K562 (cell line): Measurements from ENCODE around the gene MAP1S. TPM values are rescaled to one million over a fixed set of nuclear protein-coding genes. Genes with fewer than 3 reads are reported as not detected.
A peak's percentile ranks its signal among the peaks of the same experiment; 100 is the strongest.

ENCODE experiments used
- ATF7 ChIP-seq: fragments of 450-650 bp; IDR thresholded peaks from 2 replicates; pipeline ENCODE4 v1.7.1; 2014; ENCODE audit warnings: mild to moderate bottlenecking, moderate library complexity
- CBX5 ChIP-seq: IDR thresholded peaks from 2 replicates; pipeline ENCODE4 v1.6.1; 2014; ENCODE audit warnings: low read depth, borderline replicate concordance
- FOSL1 ChIP-seq: fragments of 200-800 bp; sonication (Bioruptor generic); conservative IDR thresholded peaks from 2 replicates; pipeline ENCODE4 v1.6.1; 2016; ENCODE audit warnings: missing genetic modification characterization, missing compliant biosample characterization
- HDAC3 ChIP-seq: fragments of 450-650 bp; IDR thresholded peaks from 2 replicates; pipeline ENCODE4 v1.6.1; 2018; ENCODE audit warnings: borderline replicate concordance, mild to moderate bottlenecking, moderate library complexity; ENCODE audit not compliant: partially characterized antibody
- ILK ChIP-seq: fragments of 450-650 bp; IDR thresholded peaks from 2 replicates; pipeline ENCODE4 v1.6.1; 2016; ENCODE audit warnings: missing genetic modification characterization, low read depth, mild to moderate bottlenecking, missing compliant biosample characterization, moderate library complexity, borderline replicate concordance
- KDM5B ChIP-seq: fragments of 200-600 bp; sonication (generic); IDR thresholded peaks from 2 replicates; pipeline ENCODE4 v1.6.1; 2012; ENCODE audit warnings: low read depth, mild to moderate bottlenecking, moderate library complexity, low read length, control low read depth, inconsistent platforms; ENCODE audit not compliant: insufficient replicate concordance
- MTF1 ChIP-seq: fragments of 250-450 bp; sonication (Bioruptor Pico); IDR thresholded peaks from 2 replicates; pipeline ENCODE4 v1.9.0; 2021; ENCODE audit warnings: moderate library complexity, mild to moderate bottlenecking, inconsistent platforms, borderline replicate concordance
- PCBP2 ChIP-seq: fragments of 200-400 bp; formaldehyde crosslinking; IDR thresholded peaks from 2 replicates; pipeline ENCODE4 v1.6.1; 2018; ENCODE audit warnings: low read length, low read depth, mild to moderate bottlenecking, moderate library complexity; ENCODE audit not compliant: poor library complexity, severe bottlenecking
- PTBP1 ChIP-seq: fragments of 200-400 bp; formaldehyde crosslinking; IDR thresholded peaks from 2 replicates; pipeline ENCODE4 v1.6.1; 2017; ENCODE audit warnings: low read depth, low read length
- SOX6 ChIP-seq: fragments of 450-650 bp; IDR thresholded peaks from 2 replicates; pipeline ENCODE4 v1.6.1; 2014; ENCODE audit warnings: mild to moderate bottlenecking
- STAT6 ChIP-seq: sonication (generic); formaldehyde crosslinking; IDR thresholded peaks from 2 replicates; pipeline ENCODE4 v1.8.1; 2023; ENCODE audit warnings: mild to moderate bottlenecking, missing genetic modification reagents
- TRIM28 ChIP-seq: fragments of 450-650 bp; IDR thresholded peaks from 2 replicates; pipeline ENCODE4 v1.6.1; 2017
- ZNF224 ChIP-seq: sonication (generic); formaldehyde crosslinking; IDR thresholded peaks from 2 replicates; pipeline ENCODE4 v1.8.0; 2022; ENCODE audit warnings: mild to moderate bottlenecking, missing genetic modification reagents
- ZNF408 ChIP-seq: fragments of 250-450 bp; sonication (Bioruptor Pico); IDR thresholded peaks from 2 replicates; pipeline ENCODE4 v1.4.0; 2020; ENCODE audit warnings: low read depth, mild to moderate bottlenecking, moderate library complexity
- ZNF584 ChIP-seq: fragments of 200-800 bp; sonication (Bioruptor generic); IDR thresholded peaks from 2 replicates; pipeline ENCODE4 v1.6.1; 2016; ENCODE audit warnings: low read depth, mild to moderate bottlenecking, missing genetic modification characterization, missing compliant biosample characterization
- ZNF586 ChIP-seq: fragments of 450-650 bp; formaldehyde crosslinking; conservative IDR thresholded peaks from 2 replicates; pipeline ENCODE4 v1.4.0; 2020; ENCODE audit warnings: mild to moderate bottlenecking, moderate library complexity
- ZNF77 ChIP-seq: fragments of 250-450 bp; sonication (Bioruptor Pico); IDR thresholded peaks from 2 replicates; pipeline ENCODE4 v1.5.0; 2020
- polyA plus RNA-seq, 8 experiments: library from polyadenylated mRNA; depleted of rRNA in 4 of 8; stranded (reverse) in 5 of 8; unstranded in 3 of 8; fragments of >200 nt; fragmentation: Nextera tagmentation in 2 of 8; fragmentation: Illumina TruSeq in 1 of 8; extraction: Ambion mirVana in 2 of 8; extraction: Trizol in 1 of 8; gene quantifications; 2 replicates each; pipeline versions ENCODE4 v1.2.1 to v1.2.3, GENCODE V29; 2011 to 2014; ENCODE audit warnings: inconsistent platforms in 1 of 8, missing spikeins in 1 of 8
- total RNA-seq, 7 experiments: library from RNA; depleted of rRNA in 6 of 7; stranded (reverse); fragments of >200 nt in 6 of 7; fragmentation: Illumina TruSeq in 2 of 7; extraction: Trizol in 2 of 7; gene quantifications; 2 replicates each; pipeline versions ENCODE4 v1.2.1 to v1.2.3, GENCODE V29; 2011 to 2021; ENCODE audit warnings: low replicate concordance in 1 of 7
- TF ChIP-seq, protein P1 (sequence below), 3 experiments: fragments of 200-800 bp in 1 of 3; fragments of 250-450 bp in 1 of 3; fragments of 450-650 bp in 1 of 3; sonication (Bioruptor Pico) in 1 of 3; sonication (Bioruptor generic) in 1 of 3; formaldehyde crosslinking in 1 of 3; IDR thresholded peaks; 2 replicates each; pipeline versions ENCODE4 v1.6.1 to v1.8.0; 2016 to 2022; ENCODE audit warnings: mild to moderate bottlenecking in 2 of 3, missing genetic modification characterization in 2 of 3, missing compliant biosample characterization in 1 of 3, moderate library complexity in 1 of 3

MAP1S gene
- total and polyA plus RNA-seq, 9 of the 15 experiments (the other 6 are each of a cell fraction or from before 2014, with no cell fraction given): 2.0 to 81.0 (median 9.5) TPM

DNA sequence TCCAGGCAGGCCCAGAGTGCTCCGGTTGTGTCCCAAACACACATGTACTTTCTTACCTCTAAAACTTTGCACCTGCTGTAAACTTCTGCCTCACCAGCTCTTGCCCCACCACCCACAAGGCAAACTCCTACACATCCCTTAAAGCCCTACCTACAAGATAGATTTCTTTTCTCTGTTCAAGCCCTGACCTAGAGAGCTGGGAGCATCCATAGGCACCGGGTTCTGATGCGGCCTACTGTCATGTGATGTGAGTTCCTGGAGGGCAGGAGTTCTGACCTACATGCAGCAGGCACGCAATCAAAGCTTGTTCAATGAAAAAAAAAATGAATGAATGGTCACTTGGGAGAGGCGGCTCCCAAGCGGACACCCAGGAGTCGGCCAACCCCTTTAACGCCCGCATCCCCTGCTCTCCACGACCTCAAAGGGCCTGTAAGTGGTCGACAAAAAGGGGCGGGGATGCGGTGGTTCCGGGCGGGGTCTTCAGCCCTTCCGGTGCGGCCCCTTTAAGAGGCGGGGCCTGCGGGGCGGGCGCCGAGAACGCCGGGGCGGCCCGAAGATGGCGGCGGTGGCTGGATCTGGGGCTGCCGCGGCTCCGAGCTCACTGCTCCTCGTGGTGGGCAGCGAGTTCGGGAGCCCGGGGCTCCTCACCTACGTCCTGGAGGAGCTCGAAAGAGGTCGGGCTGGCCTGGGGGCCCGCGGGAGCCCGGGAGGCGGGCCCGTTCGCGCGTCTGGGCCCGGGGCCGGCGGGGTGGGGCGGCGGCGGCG is at the start of gene MAP1S (continued):
- TF ChIP-seq ZNF224 (no peak), ZNF77 (no peak), ILK (tag) (no peak), STAT6 (CRISPR knock-in tag) (no peak), KDM5B (peak; percentile 82), SOX6 (no peak), TRIM28 (no peak; the same call in 1 of the 2 replicates), ZNF584 (CRISPR knock-in tag) (no peak), PTBP1 (no peak), PCBP2 (no peak), HDAC3 (no peak), ZNF586 (CRISPR knock-in tag) (no peak), ATF7 (0 out of 2 replicates have a peak, but pooled peaks have one; percentile 10), CBX5 (no peak), ZNF408 (CRISPR knock-in tag) (no peak), FOSL1 (tag) (no peak), MTF1 (CRISPR knock-in tag) (no peak)
- TF ChIP-seq, protein P1, sequence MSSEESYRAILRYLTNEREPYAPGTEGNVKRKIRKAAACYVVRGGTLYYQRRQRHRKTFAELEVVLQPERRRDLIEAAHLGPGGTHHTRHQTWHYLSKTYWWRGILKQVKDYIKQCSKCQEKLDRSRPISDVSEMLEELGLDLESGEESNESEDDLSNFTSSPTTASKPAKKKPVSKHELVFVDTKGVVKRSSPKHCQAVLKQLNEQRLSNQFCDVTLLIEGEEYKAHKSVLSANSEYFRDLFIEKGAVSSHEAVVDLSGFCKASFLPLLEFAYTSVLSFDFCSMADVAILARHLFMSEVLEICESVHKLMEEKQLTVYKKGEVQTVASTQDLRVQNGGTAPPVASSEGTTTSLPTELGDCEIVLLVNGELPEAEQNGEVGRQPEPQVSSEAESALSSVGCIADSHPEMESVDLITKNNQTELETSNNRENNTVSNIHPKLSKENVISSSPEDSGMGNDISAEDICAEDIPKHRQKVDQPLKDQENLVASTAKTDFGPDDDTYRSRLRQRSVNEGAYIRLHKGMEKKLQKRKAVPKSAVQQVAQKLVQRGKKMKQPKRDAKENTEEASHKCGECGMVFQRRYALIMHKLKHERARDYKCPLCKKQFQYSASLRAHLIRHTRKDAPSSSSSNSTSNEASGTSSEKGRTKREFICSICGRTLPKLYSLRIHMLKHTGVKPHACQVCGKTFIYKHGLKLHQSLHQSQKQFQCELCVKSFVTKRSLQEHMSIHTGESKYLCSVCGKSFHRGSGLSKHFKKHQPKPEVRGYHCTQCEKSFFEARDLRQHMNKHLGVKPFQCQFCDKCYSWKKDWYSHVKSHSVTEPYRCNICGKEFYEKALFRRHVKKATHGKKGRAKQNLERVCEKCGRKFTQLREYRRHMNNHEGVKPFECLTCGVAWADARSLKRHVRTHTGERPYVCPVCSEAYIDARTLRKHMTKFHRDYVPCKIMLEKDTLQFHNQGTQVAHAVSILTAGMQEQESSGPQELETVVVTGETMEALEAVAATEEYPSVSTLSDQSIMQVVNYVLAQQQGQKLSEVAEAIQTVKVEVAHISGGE (CRISPR knock-in tag; IDR thresholded peaks at IDR 0.05): no peak
